ENCODE measurements around the gene CTAG1B.

- TF ChIP-seq, protein P1, sequence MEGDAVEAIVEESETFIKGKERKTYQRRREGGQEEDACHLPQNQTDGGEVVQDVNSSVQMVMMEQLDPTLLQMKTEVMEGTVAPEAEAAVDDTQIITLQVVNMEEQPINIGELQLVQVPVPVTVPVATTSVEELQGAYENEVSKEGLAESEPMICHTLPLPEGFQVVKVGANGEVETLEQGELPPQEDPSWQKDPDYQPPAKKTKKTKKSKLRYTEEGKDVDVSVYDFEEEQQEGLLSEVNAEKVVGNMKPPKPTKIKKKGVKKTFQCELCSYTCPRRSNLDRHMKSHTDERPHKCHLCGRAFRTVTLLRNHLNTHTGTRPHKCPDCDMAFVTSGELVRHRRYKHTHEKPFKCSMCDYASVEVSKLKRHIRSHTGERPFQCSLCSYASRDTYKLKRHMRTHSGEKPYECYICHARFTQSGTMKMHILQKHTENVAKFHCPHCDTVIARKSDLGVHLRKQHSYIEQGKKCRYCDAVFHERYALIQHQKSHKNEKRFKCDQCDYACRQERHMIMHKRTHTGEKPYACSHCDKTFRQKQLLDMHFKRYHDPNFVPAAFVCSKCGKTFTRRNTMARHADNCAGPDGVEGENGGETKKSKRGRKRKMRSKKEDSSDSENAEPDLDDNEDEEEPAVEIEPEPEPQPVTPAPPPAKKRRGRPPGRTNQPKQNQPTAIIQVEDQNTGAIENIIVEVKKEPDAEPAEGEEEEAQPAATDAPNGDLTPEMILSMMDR (IDR thresholded peaks at IDR 0.05) = no peak
- no peak for TF ChIP-seq POLR2A (IDR thresholded peaks at IDR 0.05)
Measured at GRCh38 chrX:154658957-154659356, 39.9 kb upstream of the CTAG1B start.
